ENCODE results near the gene CGNL1.
A peak's percentile ranks its signal among the peaks of the same experiment; 100 is the strongest.

Gene CGNL1

DNA sequence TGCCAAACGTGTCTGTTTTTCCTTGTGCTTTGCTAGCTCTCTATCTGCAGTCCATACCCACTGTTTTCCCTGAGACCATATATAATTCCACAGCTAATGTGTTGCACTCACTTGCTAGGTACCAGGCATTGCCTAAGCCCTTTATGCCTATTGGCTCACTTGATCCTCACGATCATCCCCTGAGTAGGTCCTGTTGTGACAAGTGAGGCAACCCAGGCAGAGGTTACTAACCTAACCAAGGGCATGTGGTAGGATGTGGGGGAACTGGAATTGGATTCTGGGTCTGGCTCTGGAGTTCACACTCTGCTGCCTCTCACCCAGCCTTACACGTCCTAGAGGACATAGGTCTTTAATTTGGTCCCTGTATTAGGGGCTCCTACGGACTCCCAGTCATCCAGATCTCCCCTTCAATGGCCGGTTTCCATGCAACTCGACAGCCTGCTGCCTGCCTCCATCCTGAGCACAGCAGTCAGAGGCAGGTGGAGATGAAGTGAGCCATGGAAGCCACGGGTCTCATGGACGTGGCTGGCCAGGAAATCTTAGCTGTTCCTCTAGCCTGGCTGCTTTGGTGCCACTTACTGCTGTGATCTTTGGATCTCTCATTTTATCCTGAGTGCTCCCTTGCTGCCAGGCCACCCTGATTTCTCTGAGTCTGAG, 176.5 kb downstream of the CGNL1 start:
- DNase-seq = no peak

DNA sequence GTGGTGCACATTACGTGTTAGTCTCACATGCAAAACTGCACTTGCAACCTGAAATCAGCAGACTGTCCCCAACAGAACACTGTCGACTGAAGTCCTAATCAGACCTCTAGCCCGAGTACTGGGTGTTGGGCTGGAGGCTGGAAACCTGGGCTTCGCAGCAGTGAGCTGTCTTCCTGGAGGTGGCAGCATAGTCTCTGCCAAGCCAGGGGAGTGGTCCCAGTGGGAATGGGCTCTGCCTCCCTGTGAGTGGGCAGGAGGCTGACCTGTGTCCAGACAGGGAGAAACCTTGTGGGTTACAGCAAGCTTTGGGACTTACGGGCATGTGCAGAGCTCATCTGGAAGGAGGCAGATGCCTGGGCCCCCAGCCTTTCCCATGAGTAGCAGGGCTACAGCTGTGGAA, 177.2 kb downstream of the CGNL1 start:
- no peak for DNase-seq

DNA sequence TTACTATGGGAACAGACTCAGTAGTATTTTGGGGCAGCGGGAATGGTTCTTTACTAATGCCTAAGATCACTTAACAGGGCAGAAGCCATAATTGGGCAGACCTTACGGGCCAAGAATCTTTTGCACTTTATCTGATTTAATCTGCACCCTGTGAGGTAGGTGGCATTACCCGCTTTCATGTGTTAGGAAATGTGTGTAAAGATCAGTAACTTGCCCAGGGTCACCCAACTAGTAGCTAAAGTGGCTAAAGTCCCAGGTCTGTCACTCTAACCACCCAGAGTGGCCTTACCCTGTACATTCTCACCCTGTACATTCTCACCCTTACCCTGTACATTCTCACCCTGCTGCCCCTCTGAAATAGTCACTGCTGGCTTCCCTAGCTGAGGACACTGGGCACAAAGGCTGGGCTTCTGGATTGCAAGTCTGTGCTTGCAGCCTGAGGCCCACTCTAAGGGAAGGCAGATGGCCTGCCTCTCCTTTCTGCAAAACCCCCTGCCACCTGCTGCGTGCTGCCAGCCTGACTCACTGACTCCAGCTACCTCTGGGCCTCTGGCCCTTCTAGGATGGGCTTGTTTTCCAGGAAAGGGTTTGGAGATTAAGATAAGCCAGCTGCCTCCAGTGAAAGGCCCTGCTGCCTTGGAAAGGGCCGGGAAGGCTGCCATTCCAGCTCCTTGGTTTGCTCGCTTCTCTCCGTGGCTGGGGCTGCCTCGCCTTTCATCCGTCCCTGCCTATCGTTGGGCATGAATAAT, 177.9 kb downstream of the CGNL1 start:
- peak; percentile 4 for DNase-seq

GRCh38 chr15:57554812-57555179, 178.5 kb downstream of the CGNL1 start:
- DNase-seq = no peak

- DNase-seq = no peak
Measured at GRCh38 chr15:57555270-57555669, 179.0 kb downstream of the CGNL1 start.

- no peak for DNase-seq
Measured at GRCh38 chr15:57556040-57556439, 179.7 kb downstream of the CGNL1 start.

GRCh38 chr15:57557267-57557666, 181.0 kb downstream of the CGNL1 start:
- DNase-seq = no peak

DNA sequence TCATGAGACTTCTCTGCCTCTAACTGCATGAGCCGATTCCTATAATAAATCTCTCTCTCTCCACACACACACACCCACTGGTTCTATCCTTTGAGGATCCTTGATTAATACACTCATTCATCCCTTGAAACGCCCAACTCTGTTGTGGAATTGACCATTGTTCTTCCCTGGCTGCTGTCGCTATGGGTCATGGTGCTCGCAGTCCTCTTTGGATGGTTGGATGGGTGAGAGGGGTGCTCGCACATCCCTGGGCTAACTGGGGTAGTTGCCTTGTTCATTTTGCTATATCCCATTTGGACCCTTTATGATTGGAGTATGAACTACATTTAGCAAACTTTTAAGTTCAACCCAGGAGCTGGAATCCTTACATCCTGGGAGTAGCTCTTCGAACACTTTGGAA, 181.5 kb downstream of the CGNL1 start:
- DNase-seq = no peak

DNA sequence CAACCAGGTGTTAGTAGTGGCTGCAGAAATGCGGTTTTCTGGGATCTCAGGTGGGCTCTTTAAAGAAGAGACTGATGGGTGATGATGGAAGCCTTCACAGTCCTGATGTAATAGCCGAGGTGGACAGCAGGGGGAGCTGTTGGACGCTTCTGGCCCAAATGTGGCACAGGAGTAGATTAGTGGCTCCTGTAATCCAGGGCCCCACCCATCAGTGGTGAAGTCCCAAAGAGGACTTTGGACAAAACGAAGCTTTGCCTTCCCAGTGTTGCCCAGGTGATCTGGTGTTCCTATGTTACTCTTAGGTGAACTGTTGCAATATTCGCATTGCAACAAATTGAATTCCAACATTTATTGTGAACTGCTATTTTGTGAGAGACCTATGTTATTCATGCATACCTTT, 183.6 kb downstream of the CGNL1 start:
- no peak for DNase-seq

- DNase-seq = peak; percentile 5
Measured at GRCh38 chr15:57561041-57561711, 184.9 kb downstream of the CGNL1 start.

- no peak for DNase-seq
Measured at GRCh38 chr15:57562196-57562769, 186.0 kb downstream of the CGNL1 start.

DNA sequence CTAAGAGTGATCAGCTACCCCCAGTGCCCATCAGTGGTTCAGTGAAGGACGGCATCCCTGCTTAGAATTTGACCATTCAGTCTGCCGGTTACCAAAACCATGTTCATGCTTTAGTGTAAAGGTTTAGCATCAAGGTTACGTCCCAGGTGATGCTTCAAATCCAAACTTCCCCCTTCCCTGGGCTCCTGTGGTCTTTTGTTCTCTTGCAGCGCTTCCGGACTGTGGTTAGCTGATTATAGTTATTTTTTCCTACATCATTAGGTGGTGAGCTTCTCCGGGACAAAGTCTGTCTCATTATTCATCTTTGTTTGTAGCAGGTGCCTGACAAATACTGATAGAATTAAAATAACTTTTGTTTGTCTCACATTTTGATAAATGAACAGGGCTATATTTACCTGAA, 187.1 kb downstream of the CGNL1 start:
- DNase-seq = no peak

GRCh38 chr15:57565311-57565710, 189.0 kb downstream of the CGNL1 start:
- DNase-seq = no peak

DNA sequence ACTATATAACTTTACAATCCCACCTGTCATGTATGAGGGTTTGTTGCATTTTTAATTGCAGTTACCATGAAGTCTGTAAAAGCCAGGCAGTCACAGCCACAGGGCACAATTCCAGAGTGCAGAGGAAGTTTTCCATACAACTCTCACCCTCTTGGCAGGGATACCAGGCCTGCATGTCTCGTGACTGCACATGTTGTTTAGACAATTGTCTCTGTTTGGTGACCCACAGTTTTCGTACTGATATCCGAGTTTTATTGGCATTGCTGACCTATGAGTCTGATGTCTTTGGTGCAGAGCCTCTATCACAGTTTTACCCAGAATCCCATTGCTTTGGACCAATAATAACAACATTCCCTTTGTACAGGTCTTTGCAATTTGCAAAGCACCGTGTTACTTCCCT, 190.5 kb downstream of the CGNL1 start:
- no peak for DNase-seq

DNA sequence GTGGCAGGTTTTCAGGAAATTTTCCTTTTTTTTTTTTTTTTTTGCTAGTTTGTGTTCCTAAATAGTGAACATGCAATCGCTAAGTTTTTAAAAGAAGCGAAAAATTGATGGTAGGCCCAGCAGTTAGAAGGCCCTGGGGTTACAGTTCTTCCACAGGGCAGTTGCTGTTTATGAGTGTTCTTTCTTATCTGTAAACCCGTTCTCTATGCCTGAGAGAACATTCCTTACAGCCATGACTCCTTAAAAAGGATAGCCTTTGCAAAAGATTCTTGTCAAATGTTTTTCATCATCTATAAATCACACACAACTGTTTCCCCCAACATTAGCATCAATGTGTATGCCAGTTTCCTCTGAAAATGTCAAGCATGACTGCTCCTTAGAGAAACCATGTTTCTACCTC, 191.6 kb downstream of the CGNL1 start:
- DNase-seq = no peak

GRCh38 chr15:57568299-57568698, 192.0 kb downstream of the CGNL1 start:
- no peak for DNase-seq

- no peak for DNase-seq
Measured at GRCh38 chr15:57570340-57570739, 194.0 kb downstream of the CGNL1 start.

GRCh38 chr15:57570994-57571393, 194.7 kb downstream of the CGNL1 start:
- no peak for DNase-seq

DNA sequence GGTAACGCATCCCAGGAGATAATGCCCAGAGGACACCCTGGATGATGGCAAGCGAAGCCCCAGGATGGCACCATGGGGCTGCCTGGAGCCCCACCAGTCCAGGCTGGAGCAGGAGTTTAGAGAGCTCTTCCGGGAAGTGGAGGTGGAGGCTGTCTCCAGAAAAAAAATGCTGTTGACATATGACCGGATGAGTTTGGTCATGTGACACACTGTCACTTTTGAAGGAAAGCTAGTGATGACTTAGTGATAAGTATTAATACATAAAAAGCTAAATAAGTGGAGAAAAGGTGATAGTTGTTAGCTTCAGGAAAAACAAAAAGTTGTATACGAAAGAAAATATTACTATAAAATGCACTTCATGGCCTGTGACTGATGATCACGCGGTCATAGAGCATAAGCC, 195.4 kb downstream of the CGNL1 start:
- DNase-seq = no peak

DNA sequence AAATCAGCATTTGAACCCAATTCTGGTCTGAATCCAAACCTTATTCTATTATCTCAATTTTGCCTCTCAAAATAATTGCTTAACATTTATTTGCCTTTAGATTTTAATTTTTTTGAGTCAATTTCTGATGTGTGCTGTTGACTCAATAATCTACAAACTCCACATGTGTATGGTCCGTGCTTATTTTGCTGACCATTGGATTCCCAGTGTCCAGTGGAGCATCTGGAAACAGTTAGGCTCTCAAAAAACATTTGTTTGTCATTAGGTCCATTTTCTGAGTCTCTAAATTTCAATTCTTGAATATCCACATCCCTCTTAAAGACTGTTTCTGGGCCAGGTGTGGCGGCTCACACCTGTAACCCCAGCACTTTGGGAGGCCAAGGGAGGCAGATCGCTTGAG, 196.2 kb downstream of the CGNL1 start:
- DNase-seq = no peak

DNA sequence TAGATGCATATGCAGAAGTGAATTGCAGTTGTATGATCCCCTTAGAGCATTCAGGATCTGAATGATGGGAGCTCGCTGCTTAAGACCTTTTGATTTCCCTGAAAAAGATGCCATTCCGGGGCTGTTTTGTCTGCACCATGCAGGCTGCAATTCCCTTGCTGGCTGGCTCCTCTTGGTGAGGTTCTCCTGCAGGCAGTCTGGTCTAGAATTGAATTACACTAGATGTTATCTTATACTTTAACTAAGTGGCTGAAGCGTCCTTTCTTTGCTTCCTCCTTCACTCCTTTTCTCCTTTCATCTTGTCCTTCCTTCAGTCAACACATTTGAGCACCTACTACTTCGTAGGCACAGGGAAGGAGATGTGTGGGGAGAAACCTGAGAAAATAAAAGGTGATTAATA, 196.8 kb downstream of the CGNL1 start:
- no peak for DNase-seq

GRCh38 chr15:57575363-57575762, 199.1 kb downstream of the CGNL1 start:
- DNase-seq = no peak

- DNase-seq = no peak
Measured at GRCh38 chr15:57578288-57578900, 202.1 kb downstream of the CGNL1 start.

GRCh38 chr15:57580428-57580827, 204.1 kb downstream of the CGNL1 start:
- no peak for DNase-seq

Measured in DMS79 (cell line).